AG04450 (cell line): ENCODE data around the gene FARP1. TPM values are rescaled to one million over a fixed set of nuclear protein-coding genes. Genes with fewer than 3 reads are reported as not detected.

Experiments
- CTCF ChIA-PET: fragments of 300-600, 350-600 bp; formaldehyde crosslinking; extraction: SDS; loops from one replicate; lab custom pipeline; 2022; ENCODE audit warnings: antibody characterized with exemption, inconsistent platforms; lab: Charles Lee
- POLR2A ChIA-PET: fragments of 350-600 bp; formaldehyde crosslinking; extraction: SDS; loops from one replicate; lab custom pipeline; 2021; ENCODE audit warnings: antibody characterized with exemption, inconsistent platforms; lab: Yijun Ruan, JAX
- DNase-seq: peaks from one replicate; pipeline ENCODE4 v3.0.0-alpha.2; 2011; ENCODE audit warnings: low read depth, low spot score
- H3K27ac ChIP-seq: one replicate; pipeline ENCODE4 v1.5.1; 2012; ENCODE audit warnings: low read depth, low read length, control low read depth
- H3K27me3 ChIP-seq: one replicate; pipeline ENCODE4 v1.6.0; 2012; ENCODE audit warnings: low read length; ENCODE audit not compliant: control insufficient read depth, insufficient read depth
- H3K4me3 ChIP-seq: 2 replicates; pipeline ENCODE4 v1.5.1; 2011; ENCODE audit warnings: mild to moderate bottlenecking, low read depth, low read length, control low read depth
- H3K9me3 ChIP-seq: 2 replicates; pipeline ENCODE4 v1.5.1; 2012; ENCODE audit warnings: low read length; ENCODE audit not compliant: control insufficient read depth, insufficient read depth
- polyA plus RNA-seq: library from polyadenylated mRNA; depleted of rRNA; stranded (reverse); fragments of >200 nt; gene quantifications from 2 replicates; pipeline ENCODE4 v1.2.3, GENCODE V29; 2011
- TF ChIP-seq, protein P1 (sequence below): IDR thresholded peaks from 2 replicates; pipeline ENCODE4 v1.5.1; 2011; ENCODE audit warnings: low read depth, low read length, control low read depth, inconsistent platforms

The FARP1 gene
- polyA plus RNA-seq, 1 experiment, result 76.4 TPM

DNA sequence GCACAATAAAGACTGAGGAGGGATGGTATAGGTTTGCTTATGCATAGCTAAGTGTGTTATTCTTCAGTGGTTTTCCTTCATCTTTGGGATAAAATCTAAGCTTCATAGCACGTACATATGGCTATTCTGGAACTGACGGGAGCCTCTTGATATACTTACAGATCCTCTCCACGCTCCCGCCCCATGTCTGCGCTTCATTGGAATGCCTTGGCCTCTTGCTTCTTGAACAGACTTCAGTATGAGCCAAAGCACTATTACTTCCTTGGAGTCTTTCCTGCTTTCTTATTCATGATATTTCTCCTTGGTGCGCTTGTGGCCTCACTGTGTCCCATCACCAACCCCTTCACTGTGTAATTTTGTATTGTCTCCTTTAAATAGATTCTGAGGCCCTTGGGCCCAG is 145.3 kb downstream of the FARP1 start:
- Histone ChIP-seq H3K4me3 (no peak overlapping the region), H3K27me3 (no peaks in the 10 kb centered on the region), H3K9me3 (no peaks in the 10 kb centered on the region), H3K27ac (no peak overlapping the region)
- CTCF ChIA-PET, result no interaction called here
- no peak for DNase-seq
- POLR2A ChIA-PET, result interaction anchor here (0.7 kb wide), 1 partner anchor 14 kb away, joined by 4 read pairs; no protein-coding TSS in a partner anchor
- TF ChIP-seq, protein P1, sequence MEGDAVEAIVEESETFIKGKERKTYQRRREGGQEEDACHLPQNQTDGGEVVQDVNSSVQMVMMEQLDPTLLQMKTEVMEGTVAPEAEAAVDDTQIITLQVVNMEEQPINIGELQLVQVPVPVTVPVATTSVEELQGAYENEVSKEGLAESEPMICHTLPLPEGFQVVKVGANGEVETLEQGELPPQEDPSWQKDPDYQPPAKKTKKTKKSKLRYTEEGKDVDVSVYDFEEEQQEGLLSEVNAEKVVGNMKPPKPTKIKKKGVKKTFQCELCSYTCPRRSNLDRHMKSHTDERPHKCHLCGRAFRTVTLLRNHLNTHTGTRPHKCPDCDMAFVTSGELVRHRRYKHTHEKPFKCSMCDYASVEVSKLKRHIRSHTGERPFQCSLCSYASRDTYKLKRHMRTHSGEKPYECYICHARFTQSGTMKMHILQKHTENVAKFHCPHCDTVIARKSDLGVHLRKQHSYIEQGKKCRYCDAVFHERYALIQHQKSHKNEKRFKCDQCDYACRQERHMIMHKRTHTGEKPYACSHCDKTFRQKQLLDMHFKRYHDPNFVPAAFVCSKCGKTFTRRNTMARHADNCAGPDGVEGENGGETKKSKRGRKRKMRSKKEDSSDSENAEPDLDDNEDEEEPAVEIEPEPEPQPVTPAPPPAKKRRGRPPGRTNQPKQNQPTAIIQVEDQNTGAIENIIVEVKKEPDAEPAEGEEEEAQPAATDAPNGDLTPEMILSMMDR, result no peak

DNA sequence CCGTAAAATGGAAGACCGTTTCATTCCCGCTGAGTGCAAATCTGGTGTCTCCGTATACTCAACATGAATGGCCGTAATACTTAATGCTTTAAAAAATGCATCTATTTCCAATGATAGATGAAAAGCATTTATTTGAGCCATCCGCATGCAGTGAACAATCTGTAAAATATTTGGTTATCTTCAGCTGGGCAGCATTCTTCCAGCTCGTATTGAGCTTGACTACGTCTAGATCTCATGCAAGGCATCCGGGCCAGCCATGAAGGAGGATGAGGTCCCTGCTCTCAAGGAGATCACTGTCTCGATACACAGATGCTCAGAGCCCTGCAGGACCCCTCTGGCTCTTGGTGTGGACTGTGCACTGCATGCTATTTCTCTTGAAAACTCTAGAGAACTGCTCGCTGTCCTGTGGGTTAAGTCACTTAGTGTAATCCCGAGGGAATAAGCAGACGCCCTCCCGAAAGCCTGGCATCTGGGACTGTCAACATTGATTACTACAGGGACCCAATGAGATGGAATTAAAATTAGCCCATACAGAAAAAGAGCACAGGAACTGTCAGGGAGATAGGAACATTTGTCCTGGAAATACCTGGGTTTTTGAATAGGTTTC is 146.5 kb downstream of the FARP1 start:
- Histone ChIP-seq H3K9me3 (no peaks in the 10 kb centered on the region), H3K27me3 (no peaks in the 10 kb centered on the region), H3K4me3 (no peak overlapping the region), H3K27ac (no peak overlapping the region)
- TF ChIP-seq, protein P1, result no peak
- POLR2A ChIA-PET, result no interaction called here
- no peak for DNase-seq
- CTCF ChIA-PET, result no interaction called here

DNA sequence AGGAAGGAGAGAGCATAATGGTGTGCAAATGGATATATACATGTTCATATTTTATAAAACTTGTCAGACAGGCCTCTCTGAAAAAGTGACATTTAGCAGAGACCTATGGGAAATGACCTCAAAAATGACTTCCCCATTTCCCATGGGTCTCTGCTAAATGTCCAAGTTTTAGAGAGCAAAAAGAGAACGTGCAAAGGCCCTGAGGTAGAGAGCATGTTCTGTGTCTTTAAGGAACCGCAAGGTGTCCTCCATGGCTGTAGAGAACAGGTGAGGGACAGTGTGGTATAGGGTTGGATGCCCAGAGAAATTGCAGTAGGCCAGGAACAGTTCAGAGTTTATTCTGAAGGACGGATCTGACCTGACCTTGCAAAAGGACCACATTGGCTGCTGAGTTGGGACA is 147.4 kb downstream of the FARP1 start:
- POLR2A ChIA-PET, result no interaction called here
- TF ChIP-seq, protein P1, result no peak

DNA sequence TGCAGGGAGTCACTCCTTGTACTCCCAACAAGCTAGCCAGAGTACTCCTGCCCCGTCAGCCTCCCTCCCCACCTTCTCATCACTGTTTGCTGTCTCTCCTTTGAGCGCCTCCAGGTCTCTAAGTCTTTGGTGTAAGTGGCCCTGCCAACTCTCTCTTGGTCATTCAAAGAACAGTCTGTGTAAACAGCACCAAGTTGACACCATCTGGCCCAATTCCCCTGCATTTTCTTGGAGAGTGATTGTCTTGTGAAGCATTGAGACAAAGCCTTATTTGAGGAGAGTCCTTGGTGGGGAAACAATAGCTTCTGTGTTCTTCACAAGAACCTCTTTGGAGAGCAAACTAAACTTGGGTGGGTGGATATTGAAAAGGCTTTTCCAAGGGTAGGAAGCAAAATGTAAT is 148.8 kb downstream of the FARP1 start:
- DNase-seq, result no peak
- POLR2A ChIA-PET, result no interaction called here
- H3K27me3 ChIP-seq, result no peaks in the 10 kb centered on the region
- CTCF ChIA-PET, result no interaction called here
- no peaks in the 10 kb centered on the region for H3K9me3 ChIP-seq
- H3K27ac ChIP-seq, result no peak overlapping the region
- H3K4me3 ChIP-seq, result no peak overlapping the region
- TF ChIP-seq, protein P1, result no peak

More for the DNA sequence above, 147.4 kb downstream of the FARP1 start:
- CTCF ChIA-PET, result no interaction called here
- Histone ChIP-seq H3K27me3 (no peaks in the 10 kb centered on the region), H3K4me3 (no peak overlapping the region), H3K27ac (no peak overlapping the region), H3K9me3 (no peaks in the 10 kb centered on the region)
- no peak for DNase-seq

DNA sequence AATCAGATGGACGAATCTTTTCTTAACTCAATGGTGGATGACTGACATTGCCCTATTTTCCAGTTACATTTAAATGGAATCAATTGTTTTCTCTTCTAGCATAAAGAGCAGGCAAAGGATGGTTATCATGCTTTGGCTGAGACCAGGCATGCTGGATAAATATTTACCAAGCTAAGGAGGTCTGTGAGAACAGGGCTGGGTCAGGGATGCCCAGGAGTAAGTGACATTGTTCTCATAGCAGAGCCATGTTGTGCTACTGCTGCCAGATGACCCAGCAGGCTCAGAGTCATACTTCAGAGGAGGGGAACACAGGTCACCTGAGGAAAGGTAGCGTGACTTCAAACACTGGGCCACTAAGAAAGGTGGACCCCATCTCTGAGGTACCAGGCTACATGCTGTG is 150.2 kb downstream of the FARP1 start:
- Histone ChIP-seq H3K27ac (peak overlapping the region; percentile 48), H3K27me3 (no peaks in the 10 kb centered on the region), H3K4me3 (no peak overlapping the region), H3K9me3 (no peaks in the 10 kb centered on the region)
- no peak for DNase-seq
- TF ChIP-seq, protein P1, result no peak
- ChIA-PET CTCF (no interaction called here), POLR2A (no interaction called here)
